GM20431 (cell line): ENCODE data around the gene FRS2.

ENCODE experiments used
- in situ Hi-C: fragments of 300-500 bp; cut with MseI, MboI; formaldehyde crosslinking; loops from one replicate; pipeline ENCODE4 v1.15.0; 2020; ENCODE audit warnings: low sequenced_read_pairs; ENCODE audit not compliant: unreplicated experiment

Gene FRS2

DNA sequence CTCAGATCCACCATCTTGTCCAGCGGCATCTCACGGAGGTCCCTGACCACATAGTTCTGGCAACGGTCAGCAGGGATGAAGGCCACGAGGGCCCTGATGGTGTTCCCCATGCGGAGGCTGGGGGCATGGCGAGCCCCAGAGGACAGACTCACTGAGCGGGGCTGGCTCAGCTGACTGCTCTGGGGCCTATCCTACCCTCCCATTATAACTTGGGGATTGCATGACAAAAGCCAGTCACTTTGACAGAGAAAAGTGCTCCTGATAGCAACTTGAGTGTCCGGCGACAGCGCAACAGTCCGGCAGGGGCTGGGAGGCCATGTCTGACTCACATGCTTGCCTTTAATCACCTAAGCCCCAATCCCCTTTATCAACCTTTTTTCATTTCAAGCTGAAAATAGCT lies 140.5 kb downstream of the FRS2 start, which contains the start of gene LRRC10:
LRRC10 (minus strand) TSS at position 179 of the 400 bp plus-strand sequence; CDS start at position 110, 69 bp downstream.
- in situ Hi-C loops: no loop called here

DNA sequence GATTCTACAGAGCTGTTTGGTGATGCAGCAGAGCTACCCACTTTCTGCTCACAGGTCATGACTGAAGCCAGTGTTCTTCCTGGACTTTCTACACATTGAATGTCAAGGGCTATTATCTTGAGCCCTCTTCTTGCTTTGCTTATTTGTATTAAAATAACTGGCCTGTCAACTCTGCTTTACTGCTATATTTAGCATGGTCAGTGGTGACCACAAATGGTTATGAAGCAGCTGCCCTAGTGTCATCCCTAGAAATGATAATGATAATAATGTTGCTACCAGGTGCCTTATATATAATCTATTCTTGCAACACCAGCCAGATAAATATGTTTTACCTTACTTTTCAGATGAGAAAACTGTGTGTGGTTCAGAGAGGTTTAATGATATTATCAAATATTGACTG lies 143.2 kb downstream of the FRS2 start:
- in situ Hi-C loops: no loop called here

DNA sequence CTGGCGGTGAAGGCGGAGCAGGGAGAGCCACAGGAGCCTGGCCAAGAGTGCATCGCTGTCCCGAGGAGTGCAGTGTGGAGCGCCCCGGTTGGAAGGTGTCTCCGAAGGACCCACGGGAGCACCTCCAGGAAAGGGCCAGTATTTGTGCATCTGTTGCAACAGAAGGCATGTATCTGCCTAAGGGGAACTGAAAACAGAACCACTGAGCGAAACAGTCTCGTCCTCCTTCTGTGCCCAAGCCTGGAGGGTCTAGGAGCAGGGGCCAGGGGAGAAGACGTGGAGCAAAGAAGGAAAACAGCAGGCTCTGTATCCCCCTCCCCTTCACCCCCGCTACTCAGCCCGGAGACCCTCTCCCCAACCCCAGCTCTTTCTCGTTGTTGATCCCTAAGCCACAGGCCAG lies 145.8 kb downstream of the FRS2 start:
- in situ Hi-C loops: no loop called here

DNA sequence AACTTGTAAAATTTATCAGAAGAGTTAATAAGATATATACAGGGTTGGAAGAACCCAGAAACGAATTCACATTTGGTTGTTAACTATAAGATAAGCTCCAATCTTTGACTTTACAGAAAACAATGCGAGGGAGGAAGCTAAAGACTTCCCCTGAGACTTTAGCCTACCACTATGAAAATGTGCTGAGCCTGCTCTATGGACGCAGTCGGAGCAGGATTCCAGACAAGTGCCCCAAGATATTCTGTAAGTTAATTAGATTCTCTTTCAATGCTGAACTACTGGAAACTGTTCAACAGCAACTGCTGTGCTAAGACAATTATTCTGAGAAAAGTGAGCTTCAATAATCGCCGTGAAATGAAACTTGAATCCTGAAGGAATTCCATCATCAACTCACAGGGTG lies 148.9 kb downstream of the FRS2 start:
- in situ Hi-C loops: no loop called here

DNA sequence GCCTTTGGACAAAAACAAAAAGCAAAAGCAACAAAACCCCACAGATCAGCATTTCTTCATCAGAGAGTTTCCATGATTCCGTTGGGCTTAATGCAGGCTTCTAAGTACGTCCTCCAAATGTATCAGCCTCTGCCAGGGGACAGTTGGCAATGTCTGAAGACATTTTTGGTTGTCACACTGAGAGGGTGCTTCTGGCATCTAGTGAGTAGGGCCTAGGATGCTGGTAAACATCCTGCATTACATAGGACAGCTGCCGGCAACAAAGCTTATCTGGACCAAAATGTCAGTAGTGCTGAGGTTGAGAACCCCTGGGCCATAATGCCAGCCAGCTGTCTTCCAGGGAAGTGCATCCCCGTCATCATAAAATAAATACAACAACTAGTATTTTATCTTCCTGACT lies 149.9 kb downstream of the FRS2 start:
- in situ Hi-C loops: no loop called here

DNA sequence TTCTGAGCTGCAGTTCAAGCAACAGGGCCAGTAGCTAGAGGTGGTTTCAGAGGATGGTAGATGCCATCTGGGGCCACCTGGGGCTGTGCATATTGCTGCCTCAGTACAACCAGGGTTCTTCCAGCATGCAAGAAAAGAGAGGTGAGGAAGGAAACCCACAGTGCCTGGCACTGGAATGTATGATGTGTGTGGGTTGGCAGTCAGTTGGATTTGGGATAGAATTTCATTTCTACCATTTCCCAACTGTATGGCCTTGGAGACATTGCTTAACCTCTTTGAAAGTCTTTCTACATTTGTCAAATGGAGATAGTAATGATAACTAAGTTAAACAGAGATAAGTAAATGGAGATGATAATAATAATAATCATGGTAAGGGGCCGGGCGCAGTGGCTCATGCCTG lies 150.7 kb downstream of the FRS2 start:
- in situ Hi-C loops: no loop called here

DNA sequence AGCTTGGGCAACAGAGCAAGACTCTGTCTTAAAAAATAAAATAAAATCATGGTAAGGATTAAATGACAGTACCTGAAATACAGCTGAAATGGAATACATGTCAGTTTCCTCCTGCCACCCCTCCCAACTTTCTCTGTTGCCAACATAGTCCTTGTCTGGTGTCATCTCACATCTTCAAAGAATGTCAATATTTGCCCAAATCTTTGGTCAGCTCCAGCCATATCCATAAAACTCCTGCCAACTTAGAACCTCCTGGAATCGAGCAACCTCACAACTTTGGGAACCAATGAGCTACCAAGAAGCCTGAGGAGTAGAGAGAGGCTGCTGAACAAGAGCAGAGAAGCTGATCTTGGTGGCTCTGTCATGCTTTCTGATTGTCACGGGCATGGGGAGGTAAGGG lies 151.4 kb downstream of the FRS2 start:
- in situ Hi-C loops: no loop called here

DNA sequence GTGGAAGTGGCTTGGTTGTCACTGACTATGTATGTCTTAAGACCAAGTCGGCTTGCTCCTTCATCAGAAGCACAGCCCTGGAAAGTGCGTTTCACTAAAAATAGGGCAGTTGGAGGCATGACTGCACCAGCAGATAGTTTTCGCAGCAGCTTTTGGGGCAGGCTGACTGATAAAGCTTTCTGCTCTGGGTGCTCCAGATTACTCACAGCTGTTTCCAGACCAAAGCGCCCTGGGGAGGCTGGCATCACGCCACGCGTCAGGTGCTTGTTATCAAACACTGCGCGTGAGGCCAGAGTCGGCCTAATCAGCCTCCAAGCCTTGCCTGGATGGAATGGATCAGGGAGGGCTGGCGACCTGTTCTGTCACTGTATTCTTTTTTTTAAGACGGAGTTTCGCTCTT lies 153.8 kb downstream of the FRS2 start:
- in situ Hi-C loops: no loop called here

DNA sequence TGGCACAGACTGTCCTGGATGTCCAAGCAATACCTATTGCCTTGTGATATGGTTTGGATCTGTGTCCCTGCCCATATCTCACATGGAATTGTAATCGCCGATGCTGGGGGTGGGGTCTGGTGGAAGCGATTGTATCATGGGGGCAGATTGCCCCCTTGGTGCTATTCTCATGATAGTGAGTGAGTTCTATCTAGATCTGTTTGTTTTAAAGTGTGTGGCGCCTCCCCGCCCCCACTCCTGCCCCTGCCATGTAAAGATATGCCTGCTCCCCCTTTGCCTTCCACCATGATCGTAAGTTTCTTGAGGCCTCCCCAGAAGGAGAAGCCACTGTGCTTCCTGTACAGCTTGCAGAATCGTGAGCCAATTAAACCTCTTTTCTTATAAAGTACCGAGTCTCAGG lies 157.3 kb downstream of the FRS2 start:
- in situ Hi-C loops: no loop called here
